ENCODE results near the gene GDPD5.

The GDPD5 gene

GRCh38 chr11:75549370-75549958 is 23.7 kb upstream of the GDPD5 start:
- no peak for TF ChIP-seq GATA2 (IDR thresholded peaks at IDR 0.05; ENCODE audit: low read depth, low read length)
- TF ChIP-seq GATA3 (IDR thresholded peaks at IDR 0.05; ENCODE audit: low read depth, low read length): no peak

GRCh38 chr11:75548595-75549272 is 23.0 kb upstream of the GDPD5 start:
- TF ChIP-seq GATA3 (IDR thresholded peaks at IDR 0.05; ENCODE audit: low read depth, low read length) (no peak), GATA2 (IDR thresholded peaks at IDR 0.05; ENCODE audit: low read depth, low read length) (no peak)

- TF ChIP-seq GATA2 (IDR thresholded peaks at IDR 0.05; ENCODE audit: low read depth, low read length) (no peak), GATA3 (IDR thresholded peaks at IDR 0.05; ENCODE audit: low read depth, low read length) (no peak)
These were observed 21.9 kb upstream of the GDPD5 start for GRCh38 chr11:75547617-75548058.

- no peak for TF ChIP-seq GATA3 (IDR thresholded peaks at IDR 0.05; ENCODE audit: low read depth, low read length)
- TF ChIP-seq GATA2 (IDR thresholded peaks at IDR 0.05; ENCODE audit: low read depth, low read length): no peak
These were observed 21.4 kb upstream of the GDPD5 start for GRCh38 chr11:75547177-75547576.

GRCh38 chr11:75543806-75544205 is 18.1 kb upstream of the GDPD5 start:
- TF ChIP-seq GATA2 (IDR thresholded peaks at IDR 0.05; ENCODE audit: low read depth, low read length) (no peak), GATA3 (IDR thresholded peaks at IDR 0.05; ENCODE audit: low read depth, low read length) (no peak)

- no peak for TF ChIP-seq GATA3 (IDR thresholded peaks at IDR 0.05; ENCODE audit: low read depth, low read length)
- TF ChIP-seq GATA2 (IDR thresholded peaks at IDR 0.05; ENCODE audit: low read depth, low read length): no peak
These were observed 16.3 kb upstream of the GDPD5 start for GRCh38 chr11:75542088-75542438.

GRCh38 chr11:75541193-75542087 is 15.7 kb upstream of the GDPD5 start:
- no peak for TF ChIP-seq GATA2 (IDR thresholded peaks at IDR 0.05; ENCODE audit: low read depth, low read length)
- TF ChIP-seq GATA3 (IDR thresholded peaks at IDR 0.05; ENCODE audit: low read depth, low read length): no peak

GRCh38 chr11:75539459-75540334 is 14.0 kb upstream of the GDPD5 start:
- TF ChIP-seq GATA3 (IDR thresholded peaks at IDR 0.05; ENCODE audit: low read depth, low read length) (no peak), GATA2 (IDR thresholded peaks at IDR 0.05; ENCODE audit: low read depth, low read length) (no peak)

GRCh38 chr11:75538150-75538942 is 12.6 kb upstream of the GDPD5 start:
- no peak for TF ChIP-seq GATA2 (IDR thresholded peaks at IDR 0.05; ENCODE audit: low read depth, low read length)
- no peak for TF ChIP-seq GATA3 (IDR thresholded peaks at IDR 0.05; ENCODE audit: low read depth, low read length)

- TF ChIP-seq GATA2 (IDR thresholded peaks at IDR 0.05; ENCODE audit: low read depth, low read length): no peak
- no peak for TF ChIP-seq GATA3 (IDR thresholded peaks at IDR 0.05; ENCODE audit: low read depth, low read length)
These were observed 12.0 kb upstream of the GDPD5 start for GRCh38 chr11:75537740-75538139.

GRCh38 chr11:75536786-75537641 is 11.3 kb upstream of the GDPD5 start:
- TF ChIP-seq GATA3 (IDR thresholded peaks at IDR 0.05; ENCODE audit: low read depth, low read length) (no peak), GATA2 (IDR thresholded peaks at IDR 0.05; ENCODE audit: low read depth, low read length) (no peak)

GRCh38 chr11:75535071-75535470 is 9.3 kb upstream of the GDPD5 start:
- no peak for TF ChIP-seq GATA2 (IDR thresholded peaks at IDR 0.05; ENCODE audit: low read depth, low read length)
- no peak for TF ChIP-seq GATA3 (IDR thresholded peaks at IDR 0.05; ENCODE audit: low read depth, low read length)

Data from SH-SY5Y (cell line).